Measurements from ENCODE around the gene CYTH1. TPM values are rescaled to one million over a fixed set of nuclear protein-coding genes. Genes with fewer than 3 reads are reported as not detected.
A peak's percentile ranks its signal among the peaks of the same experiment; 100 is the strongest.
"Not testable (repeated sequence)": the region's sequence is repeated elsewhere in the genome, so short reads cannot be mapped to it uniquely, and the experiment has no call there.

The CYTH1 gene
- total RNA-seq, 1 experiment from 2014 or later, result 21.7 TPM

DNA sequence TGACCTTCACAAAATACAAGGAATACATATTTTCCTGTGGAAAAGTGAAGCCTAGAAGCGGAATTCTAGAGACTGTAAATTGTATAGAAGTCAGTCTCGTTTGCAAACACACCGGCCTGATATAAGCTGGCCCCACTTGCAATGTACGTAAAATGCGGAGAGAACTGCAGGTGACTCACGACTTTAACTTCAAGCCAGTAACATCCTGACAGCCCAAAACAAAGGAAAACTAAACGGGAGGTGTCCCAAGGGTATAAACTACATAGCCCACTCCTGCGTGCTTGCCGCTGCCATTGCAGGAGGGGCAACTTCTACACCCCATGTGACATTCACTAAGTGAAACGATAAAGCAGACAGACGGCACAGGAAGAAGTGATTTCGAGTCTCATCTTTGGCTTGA, 101.6 kb downstream of the CYTH1 start:
- in situ Hi-C loops (cut with HindIII; ENCODE audit: low sequenced_read_pairs), result no loop called here
- DNase-seq (ENCODE audit: low spot score), result no peak

DNA sequence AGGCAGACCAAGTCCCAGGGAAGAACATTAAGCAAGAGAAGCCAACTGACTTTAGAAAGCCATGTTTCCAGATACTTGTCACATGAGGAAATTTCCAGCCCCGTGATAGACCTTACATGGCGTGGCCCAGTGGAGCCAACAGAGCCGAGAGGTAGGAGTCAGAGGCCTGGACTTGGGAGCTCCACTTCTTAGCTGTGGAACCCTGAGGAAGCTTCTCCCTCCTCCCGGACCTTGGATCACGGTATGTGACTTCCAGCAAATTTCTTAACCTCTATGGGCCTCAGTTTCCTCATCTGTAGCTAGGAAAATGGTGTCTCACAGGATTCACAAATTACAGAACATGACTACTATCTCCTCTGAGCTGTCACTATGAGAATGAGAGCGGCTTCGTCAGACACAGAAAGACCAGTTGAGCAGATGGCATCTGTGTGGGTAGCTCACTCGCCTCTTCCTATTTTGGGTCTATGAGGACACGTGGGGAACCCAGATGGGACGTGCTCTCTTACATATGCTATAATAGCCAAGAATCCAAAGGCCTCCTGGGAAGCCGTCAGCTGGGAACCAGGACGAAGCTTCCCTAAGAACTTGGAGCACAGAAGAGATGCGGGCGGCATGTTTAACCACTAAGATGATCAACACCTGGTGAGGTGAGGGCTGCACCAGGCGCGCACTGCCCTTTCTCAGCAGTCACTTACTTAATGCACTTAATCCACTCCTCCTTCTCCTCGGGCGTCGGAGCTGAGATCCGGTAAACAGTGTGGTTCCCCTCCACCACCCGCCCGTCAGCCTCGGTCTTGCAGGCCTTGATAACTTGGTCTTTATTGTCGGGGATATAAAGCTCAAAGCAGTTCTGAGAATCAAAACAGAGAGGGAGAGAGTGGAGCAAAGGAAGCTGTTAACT, 102.3 kb downstream of the CYTH1 start:
- in situ Hi-C loops (cut with HindIII; ENCODE audit: low sequenced_read_pairs), result no loop called here

DNA sequence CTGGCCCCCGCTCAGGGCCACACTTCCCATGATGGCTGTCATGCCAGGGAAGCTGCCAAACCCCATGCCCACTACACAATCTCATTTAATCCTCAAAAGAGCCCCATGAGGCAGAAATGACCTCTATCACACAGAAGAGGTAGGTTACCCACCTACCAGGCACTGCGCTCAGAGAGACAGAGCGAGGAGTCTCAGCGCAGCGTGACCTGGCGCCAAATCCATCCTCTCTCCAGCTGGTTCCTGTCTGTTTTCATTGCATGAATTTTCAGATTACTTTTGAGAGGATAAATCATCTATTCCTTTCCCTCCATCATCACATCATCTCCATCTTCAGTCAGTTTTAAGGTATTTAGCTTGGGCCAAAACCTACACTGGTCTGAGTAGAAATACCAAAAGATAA, 103.4 kb downstream of the CYTH1 start:
- peak; percentile 69 for DNase-seq (ENCODE audit: low spot score)
- in situ Hi-C loops (cut with HindIII; ENCODE audit: low sequenced_read_pairs), result no loop called here

More for the DNA sequence above, 102.3 kb downstream of the CYTH1 start:
- DNase-seq (ENCODE audit: low spot score), result peak; percentile 97

DNA sequence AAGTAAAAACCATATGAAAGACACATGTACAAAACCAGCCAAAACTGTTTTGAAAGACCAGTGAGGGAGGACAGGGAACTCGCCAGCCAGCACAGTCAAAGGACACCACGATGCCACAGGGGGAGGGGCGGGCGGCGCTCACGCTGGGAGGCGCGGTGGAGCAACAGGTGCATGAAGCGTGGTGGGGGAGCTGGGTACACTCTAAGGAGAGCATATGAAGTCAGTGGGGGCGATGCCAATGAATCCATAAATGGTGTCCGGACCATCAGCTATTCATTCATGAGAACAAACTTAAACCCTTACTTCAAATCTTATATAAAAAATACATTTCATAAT, 103.9 kb downstream of the CYTH1 start:
- DNase-seq (ENCODE audit: low spot score), result no peak
- in situ Hi-C loops (cut with HindIII; ENCODE audit: low sequenced_read_pairs), result no loop called here

DNA sequence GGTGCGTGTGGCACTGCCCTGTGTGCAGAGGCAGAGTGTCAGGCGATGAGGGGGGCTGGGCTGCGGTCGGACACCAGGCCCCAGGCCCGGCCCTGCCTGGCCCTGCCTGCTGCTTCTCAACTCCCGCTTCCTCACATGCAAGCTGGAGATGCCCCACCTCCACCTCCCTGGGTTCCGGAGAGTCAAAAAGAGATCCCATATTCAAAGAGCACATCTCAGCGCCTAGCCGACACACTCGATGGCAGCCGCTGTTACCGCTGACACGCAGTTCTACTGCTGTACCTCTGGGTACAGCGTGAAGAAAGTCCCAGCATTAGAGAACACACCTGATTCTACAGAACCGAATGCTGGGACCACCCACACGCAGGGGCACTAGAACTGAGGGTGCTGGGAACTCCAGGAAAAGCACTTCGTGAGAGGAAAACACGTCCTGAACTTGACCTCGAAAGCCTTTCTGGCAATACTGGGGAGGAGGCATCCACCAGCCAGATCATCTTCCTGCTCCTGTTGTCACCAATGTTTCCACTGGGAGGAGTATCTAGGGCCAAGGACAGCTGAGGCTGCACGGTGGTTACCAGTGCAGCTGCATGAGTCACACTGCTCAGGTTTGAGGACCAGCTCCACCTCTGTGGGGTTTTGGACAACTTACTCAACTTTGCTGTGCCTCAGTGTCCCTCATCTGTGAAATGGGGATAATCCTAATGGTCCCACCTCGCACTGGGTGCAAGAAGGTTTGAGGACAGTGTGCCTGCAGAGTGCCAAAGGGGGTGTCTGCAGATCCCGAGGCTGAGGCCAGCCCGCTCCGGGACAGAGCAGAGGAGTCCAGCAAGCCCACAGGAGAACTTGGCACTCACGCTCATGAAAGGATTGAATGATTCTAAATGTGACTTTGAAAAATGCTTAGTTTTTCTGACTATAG, 104.5 kb downstream of the CYTH1 start:
- DNase-seq (ENCODE audit: low spot score), result no peak
- in situ Hi-C loops (cut with HindIII; ENCODE audit: low sequenced_read_pairs), result no loop called here

DNA sequence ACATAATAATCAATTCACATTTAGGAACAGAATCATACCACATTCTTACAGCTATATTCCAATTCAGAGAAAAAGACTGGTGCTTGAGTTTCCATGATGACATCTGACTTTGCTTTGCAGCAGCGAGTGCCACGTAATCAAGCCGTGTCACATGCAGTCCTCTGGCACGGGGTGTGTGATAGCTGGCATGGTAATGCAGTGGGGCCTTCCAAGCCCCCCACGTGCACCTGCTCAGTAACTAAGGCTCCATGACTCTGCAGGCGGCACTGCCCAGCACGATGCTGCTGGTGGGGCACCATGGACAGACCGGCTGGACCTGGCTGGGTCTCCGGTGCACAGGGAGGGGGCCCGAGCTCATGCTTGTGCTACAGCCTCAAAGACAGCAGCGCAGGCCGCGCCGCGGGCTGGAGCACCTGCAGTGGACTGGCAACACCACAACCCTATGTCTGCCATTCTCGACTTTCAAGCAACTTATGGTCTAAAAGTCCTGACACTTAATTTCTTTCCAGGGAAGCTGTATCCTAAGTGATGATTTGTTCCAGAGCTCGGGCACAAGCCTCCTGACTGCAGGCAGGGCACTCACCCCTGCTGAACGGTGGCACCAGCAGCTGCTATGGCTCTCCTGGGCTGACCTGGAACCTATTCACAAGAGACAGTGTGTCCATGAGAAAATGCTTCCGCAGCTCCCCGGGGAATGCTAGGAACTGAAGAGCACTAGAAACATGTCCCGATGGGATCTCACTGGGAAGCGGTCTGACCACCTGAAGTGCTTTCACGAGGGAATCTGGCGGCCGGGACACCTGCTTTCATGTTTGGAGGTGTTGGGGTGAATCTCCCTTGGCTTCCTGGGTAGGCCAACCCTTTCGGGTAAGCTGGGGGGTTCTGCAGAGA, 105.4 kb downstream of the CYTH1 start:
- in situ Hi-C loops (cut with HindIII; ENCODE audit: low sequenced_read_pairs), result no loop called here
- DNase-seq (ENCODE audit: low spot score), result peak; percentile 45

DNA sequence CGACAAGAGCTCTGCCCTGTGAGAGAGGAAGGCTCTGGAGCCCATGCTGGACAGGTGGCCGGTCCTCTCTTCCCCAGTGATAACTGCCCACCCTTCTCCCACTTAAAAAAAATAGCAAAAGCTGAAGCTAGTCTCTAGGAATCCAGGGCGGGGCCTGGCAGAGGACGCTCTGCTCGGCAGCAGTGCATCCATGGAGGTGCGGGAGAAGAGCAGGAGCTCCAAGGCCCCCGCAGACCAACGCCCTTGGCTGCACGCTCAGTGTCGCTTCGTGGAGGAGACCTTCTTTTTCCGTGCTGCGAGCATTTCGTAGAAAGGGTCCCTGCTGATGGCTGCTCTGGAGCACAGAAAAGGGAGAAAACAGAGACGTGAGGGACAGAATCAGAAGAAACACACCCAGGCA, 106.2 kb downstream of the CYTH1 start:
- in situ Hi-C loops (cut with HindIII; ENCODE audit: low sequenced_read_pairs), result no loop called here
- no peak for DNase-seq (ENCODE audit: low spot score)

DNA sequence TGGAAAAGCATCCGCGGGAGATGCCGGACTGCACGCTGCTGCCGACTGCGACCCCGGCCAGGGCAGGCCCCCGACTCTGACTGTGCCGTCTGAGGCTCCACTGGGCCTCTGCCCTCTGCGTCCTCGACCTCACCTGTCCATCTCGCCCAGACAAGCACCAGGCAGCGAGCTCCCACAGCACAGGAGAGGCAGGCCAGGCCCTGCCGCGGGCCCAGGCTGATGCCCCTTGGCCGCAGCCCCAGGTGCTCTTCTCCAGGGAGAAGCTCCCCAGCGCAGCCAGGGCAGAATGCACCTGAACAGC, 106.8 kb downstream of the CYTH1 start:
- in situ Hi-C loops (cut with HindIII; ENCODE audit: low sequenced_read_pairs), result no loop called here

DNA sequence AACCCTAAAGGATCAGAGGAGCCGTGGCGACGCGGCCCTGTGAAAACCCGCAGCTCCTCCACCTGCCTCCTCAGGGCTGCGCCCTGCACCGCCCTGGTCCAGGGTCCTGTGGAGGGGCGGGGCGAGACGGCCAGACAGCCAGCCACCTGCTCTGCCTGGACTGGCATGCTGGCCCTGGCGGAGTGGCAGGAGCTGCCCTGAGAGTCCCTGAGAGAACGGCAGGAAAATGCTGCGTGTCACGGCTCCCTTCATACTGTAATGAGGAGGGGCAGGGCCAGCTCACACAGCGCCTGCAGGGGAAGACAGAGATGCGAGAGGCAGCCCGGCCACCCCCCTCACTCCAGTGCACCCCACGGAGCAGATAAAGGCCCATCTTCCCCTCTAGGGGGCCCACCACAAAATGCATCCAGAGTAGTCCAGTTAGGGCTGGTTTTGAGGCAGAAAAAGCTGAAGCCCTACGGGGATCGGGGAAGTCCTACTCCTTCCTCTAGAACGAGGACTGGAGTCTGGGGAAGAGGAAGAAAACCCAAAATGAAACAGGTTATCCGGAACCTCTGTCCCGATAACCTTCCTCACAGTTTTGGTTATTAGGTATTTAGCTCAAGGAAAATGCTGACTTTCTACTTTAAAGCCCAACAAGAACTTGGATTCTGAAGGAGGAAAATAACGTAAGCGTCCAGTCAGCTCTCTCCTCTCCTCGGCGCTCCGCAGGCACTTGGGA, 107.3 kb downstream of the CYTH1 start:
- DNase-seq (ENCODE audit: low spot score), result peak; percentile 79
- in situ Hi-C loops (cut with HindIII; ENCODE audit: low sequenced_read_pairs), result no loop called here

More for the DNA sequence above, 106.8 kb downstream of the CYTH1 start:
- no peak for DNase-seq (ENCODE audit: low spot score)

DNA sequence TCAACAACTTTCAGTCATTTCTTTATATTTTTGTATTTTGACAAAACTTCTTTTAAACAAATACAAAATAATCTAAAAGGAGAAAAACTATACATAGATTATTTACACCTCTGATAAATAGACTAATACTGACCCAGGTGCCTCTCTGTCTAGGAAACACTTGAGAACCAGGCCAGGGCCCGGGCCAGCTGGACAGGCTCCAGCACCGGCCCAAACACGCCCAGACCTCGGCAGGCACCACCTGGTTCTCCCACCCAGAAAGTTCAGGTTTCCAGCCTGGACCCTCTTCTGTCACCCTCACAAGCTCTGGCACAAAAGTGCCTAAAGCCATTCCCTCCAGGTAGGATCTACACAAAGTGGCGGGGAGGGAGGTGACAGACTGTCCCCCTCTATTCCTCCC, 107.9 kb downstream of the CYTH1 start:
- DNase-seq (ENCODE audit: low spot score), result peak; percentile 71
- in situ Hi-C loops (cut with HindIII; ENCODE audit: low sequenced_read_pairs), result no loop called here

DNA sequence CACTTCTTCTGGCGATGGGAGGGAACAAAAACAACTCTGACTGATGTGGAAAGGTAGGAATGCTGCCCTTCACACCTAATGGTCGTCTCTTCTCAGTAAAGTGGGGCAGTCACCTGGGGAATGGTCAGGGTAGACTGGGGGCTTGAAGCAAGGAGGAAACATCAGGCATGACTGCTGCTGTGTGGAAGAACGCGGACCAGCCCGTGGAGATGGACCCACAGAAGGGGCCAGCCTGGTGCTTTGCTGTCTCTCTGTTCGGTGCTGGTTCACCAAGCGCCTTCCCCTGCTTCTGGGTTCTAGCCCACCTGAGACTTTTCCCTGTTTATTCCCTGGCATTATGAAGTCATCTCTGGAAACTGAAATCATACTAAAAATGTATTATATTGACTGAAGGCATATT, 108.7 kb downstream of the CYTH1 start:
- in situ Hi-C loops (cut with HindIII; ENCODE audit: low sequenced_read_pairs), result no loop called here
- DNase-seq (ENCODE audit: low spot score), result no peak

DNA sequence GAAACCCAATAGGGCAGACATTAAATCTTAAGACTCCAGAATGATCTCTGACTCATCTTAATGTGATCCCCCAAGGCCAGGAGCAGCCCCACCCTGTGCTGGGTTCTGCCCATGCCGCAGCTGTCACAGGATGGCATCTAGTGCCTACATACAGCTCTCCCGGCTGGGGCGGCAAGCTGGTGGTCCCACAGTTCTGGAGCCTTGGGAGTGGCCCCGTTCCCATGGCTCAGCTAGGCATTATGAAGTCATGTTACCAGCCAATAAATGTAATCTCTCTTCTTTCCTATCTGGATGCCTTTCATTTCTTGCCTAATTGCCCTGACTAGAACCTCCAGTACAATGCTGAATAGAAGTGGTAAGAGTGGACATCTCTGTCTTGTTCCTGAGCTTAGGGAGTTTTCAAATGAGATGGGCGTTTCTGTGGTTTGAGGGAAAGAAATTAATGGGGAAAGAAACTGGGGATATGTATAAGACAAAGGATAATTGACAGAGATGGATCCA, 109.2 kb downstream of the CYTH1 start:
- in situ Hi-C loops (cut with HindIII; ENCODE audit: low sequenced_read_pairs), result no loop called here

DNA sequence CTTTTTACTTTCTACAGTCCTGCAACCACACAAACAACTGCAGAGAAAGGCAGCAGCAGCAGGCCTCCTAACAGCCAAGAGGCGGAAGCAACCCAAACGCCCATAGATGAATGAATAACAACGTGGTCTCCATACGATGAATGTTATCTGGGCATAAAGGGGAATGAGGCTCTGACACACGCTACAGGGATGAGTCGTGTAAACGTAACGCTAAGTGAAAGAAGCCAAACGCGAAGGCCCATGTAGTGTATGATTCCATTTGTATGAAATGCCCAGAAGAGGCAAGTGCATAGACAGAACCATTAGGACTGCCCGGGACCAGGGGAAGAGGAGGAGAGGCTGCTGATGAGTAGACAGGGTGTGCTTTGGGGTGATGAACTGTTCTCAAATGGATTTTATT, 110.1 kb downstream of the CYTH1 start:
- no peak for DNase-seq (ENCODE audit: low spot score)
- in situ Hi-C loops (cut with HindIII; ENCODE audit: low sequenced_read_pairs), result no loop called here

More for the DNA sequence above, 109.2 kb downstream of the CYTH1 start:
- DNase-seq (ENCODE audit: low spot score), result no peak

DNA sequence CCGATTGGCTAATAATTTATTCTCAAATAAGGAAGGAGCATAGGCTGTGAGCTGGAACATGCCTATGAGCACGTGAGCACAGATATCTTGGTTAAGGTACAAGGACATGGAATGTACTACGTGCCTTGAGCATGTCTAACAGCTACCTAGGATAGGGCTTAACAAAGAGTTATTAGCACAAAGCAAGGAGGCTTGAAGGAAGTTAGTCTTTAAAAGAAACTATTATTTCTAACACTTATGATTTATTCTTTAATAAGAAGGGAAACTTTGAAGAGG, 110.4 kb downstream of the CYTH1 start:
- in situ Hi-C loops (cut with HindIII; ENCODE audit: low sequenced_read_pairs); DNase-seq (ENCODE audit: low spot score): not testable (repeated sequence)

DNA sequence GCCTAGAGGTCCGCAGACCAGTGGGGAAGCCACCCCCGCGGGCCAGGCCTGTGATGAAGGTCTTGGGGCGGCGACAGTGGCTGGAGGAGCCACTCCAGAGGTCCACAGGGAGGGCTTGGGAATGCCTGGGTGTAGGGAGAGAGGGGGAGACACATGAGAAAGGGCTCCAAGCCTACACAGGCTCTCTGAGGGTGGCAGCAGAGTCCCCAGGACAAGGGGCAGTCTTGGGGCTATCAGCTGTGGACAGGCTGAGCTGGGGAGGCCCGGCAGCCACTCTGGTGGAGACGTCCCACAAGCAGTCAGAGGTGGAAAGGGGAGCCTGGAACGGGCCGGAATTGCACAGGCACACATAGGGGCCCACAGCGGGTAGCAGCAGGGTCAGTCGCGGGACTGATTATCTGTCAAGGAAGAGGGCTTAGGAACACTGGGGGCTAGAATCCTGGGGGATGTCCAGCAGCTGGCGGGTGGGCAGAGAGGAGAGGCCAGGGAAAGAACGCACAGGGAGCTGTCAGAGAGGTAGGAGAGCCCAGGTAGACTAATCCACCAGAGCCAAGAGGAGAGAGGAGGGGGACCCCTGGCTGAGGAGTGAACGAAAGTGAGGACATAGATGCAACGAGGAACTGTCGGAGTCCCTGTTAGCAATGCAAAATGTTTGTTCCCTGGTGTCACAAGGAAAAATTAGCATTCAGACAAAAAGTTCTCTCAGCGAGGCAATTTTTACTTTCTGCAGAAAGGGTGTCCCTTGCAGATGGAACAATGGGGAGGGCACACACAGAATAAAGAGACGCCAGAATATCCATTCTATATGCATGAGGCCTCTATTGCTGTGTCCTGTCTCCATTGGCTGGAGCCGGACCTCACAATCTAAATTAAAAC, 111.0 kb downstream of the CYTH1 start:
- in situ Hi-C loops (cut with HindIII; ENCODE audit: low sequenced_read_pairs), result no loop called here
- DNase-seq (ENCODE audit: low spot score), result no peak

DNA sequence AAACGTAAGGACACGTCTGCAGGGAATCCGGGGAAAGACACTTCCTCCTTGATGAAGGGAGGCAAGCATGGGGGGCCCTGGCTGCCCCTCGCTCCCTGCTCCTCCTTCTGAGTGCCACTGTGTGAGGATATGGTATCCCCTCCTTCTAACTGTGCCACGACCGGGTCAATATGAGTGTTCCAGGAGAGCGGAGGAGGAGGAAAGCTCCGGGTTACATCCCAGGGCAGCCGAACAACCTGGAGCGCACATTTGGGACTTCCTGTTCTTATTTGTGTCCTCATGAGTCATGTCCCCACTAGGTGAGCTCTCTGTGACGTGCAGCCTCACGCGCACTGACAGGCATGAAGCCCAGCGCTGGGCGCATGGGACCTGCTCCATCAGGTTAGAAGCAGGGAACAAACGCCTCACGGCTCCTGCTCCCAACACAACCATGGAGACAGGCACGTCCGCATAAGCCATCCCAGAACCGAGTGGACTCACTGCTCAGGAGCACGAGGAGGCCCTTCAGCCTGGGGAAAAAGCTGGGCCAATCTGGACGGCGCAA, 112.0 kb downstream of the CYTH1 start:
- no peak for DNase-seq (ENCODE audit: low spot score)
- in situ Hi-C loops (cut with HindIII; ENCODE audit: low sequenced_read_pairs), result no loop called here

DNA sequence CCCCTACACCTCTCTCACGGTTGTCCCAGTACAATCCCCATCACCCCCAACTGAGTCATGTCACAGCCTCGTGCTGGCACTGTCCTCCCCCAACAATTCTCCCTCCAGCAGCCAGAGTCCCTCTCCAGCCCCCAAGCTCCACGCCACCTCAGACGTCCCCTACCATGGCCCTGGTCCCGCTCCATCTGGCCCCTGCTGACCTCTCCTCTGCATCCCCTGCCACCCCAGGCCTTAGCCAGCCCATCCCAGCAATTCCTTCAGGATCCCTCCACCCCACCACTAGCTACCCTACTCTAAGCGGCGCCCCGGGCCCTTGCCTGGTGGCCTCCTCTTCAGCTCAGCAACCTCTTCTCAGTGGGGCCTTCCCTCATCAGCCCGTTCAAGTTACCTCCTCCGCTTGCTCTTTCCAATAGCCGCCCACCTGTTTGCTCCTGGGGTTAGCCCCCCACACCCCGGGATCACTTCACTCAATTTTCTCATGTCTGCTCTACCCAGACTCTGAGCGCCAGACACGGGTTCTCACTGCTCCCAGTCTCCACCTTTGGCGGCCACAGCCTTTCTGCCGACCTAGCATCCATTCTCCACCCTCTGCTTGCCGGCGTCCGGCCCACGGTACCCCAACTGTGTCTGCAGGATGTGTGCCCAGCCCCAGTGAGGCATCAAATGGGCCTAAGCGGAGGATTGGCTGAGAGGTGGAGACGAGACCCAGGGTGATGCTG, 112.7 kb downstream of the CYTH1 start:
- in situ Hi-C loops (cut with HindIII; ENCODE audit: low sequenced_read_pairs), result no loop called here
- DNase-seq (ENCODE audit: low spot score), result no peak
